Muscle layer of duodenum (tissue), 2 donors: ENCODE data around the gene SHB.

Source experiments
- H3K27ac ChIP-seq: one replicate; pipeline ENCODE4 v1.7.0; 2013; ENCODE audit warnings: mild to moderate bottlenecking, low read length
- H3K27me3 ChIP-seq: one replicate; pipeline ENCODE4 v1.7.0; 2013; ENCODE audit warnings: low read depth, mild to moderate bottlenecking, control low read depth, low read length
- H3K36me3 ChIP-seq, 2 donors: one replicate each; pipeline ENCODE4 v1.7.0; 2013; ENCODE audit warnings: low read length in 2 of 2, control low read depth in 1 of 2, mild to moderate bottlenecking in 1 of 2; ENCODE audit not compliant: insufficient read depth in 2 of 2, control insufficient read depth in 1 of 2
- H3K4me1 ChIP-seq, 2 donors: one replicate each; pipeline ENCODE4 v1.7.0; 2013; ENCODE audit warnings: low read length in 2 of 2, mild to moderate bottlenecking in 2 of 2, control low read depth in 1 of 2, moderate library complexity in 1 of 2; ENCODE audit not compliant: insufficient read depth in 2 of 2, control insufficient read depth in 1 of 2
- H3K4me3 ChIP-seq, 2 donors: one replicate each; pipeline ENCODE4 v1.7.0; 2013; ENCODE audit warnings: low read length in 2 of 2, low read depth in 1 of 2, mild to moderate bottlenecking in 1 of 2
- H3K9me3 ChIP-seq, 2 donors: one replicate each; pipeline ENCODE4 v1.7.0; 2013; ENCODE audit warnings: low read length in 2 of 2, control low read depth in 1 of 2, mild to moderate bottlenecking in 1 of 2; ENCODE audit not compliant: control insufficient read depth in 1 of 2
- donor health status: healthy.

Gene SHB

GRCh38 chr9:38085308-38085707 lies 16.3 kb upstream of the SHB start:
- Histone ChIP-seq H3K4me1 (peaks cover 0 to 4% of the 10 kb centered on the region in 2 donors), H3K27ac (no peak overlapping the region), H3K9me3 (no peaks in the 10 kb centered on the region), H3K36me3 (no peaks in the 10 kb centered on the region), H3K27me3 (no peaks in the 10 kb centered on the region), H3K4me3 (no peak overlapping the region)

GRCh38 chr9:38084556-38084880 lies 15.5 kb upstream of the SHB start:
- peaks cover 0 to 4% of the 10 kb centered on the region in 2 donors for H3K4me1 ChIP-seq
- no peaks in the 10 kb centered on the region for H3K36me3 ChIP-seq
- no peaks in the 10 kb centered on the region for H3K9me3 ChIP-seq
- H3K27ac ChIP-seq, result no peak overlapping the region
- no peak overlapping the region for H3K4me3 ChIP-seq
- no peaks in the 10 kb centered on the region for H3K27me3 ChIP-seq

DNA sequence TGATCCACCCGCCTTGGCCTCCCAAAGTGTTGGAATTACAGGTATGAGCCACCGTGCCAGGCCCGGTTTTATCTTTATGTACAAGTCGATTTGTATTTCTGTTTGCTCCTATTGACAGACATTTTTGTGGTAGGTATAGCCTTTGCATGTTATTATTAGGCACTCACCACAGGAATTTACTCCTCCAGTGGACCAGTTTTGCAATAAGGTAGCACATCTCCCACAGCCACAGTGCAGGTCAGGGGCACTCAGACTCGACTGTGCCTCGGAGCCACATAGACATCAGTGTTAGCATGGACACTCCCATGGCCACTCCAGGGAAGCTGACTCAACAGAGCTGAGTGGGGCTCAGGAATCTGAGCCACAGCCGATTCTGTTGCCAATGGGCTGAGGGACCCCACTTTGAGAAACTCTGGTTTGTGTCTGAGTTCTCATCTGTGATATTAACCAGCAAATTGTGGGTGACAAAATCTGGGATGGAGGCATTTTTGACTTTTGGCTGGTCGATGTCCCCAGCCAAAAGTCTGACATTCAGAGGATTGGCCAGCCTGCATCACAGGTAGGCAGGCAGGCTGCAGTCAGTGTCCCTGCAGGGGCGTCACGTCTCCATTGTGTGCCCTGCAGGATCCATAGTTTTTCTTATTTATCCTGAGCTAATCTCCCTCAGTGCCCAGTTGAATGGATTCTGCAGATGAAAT lies 15.0 kb upstream of the SHB start:
- Histone ChIP-seq H3K27ac (no peak overlapping the region), H3K4me3 (no peak overlapping the region), H3K9me3 (no peaks in the 10 kb centered on the region), H3K27me3 (no peaks in the 10 kb centered on the region), H3K4me1 (peaks cover 0 to 4% of the 10 kb centered on the region in 2 donors), H3K36me3 (no peaks in the 10 kb centered on the region)

- H3K27me3 ChIP-seq, result no peaks in the 10 kb centered on the region
- no peak overlapping the region for H3K27ac ChIP-seq
- H3K4me3 ChIP-seq, result no peak overlapping the region
- H3K36me3 ChIP-seq, result no peaks in the 10 kb centered on the region
- no peaks in the 10 kb centered on the region for H3K4me1 ChIP-seq
- H3K9me3 ChIP-seq, result no peaks in the 10 kb centered on the region
These were observed 13.6 kb upstream of the SHB start for GRCh38 chr9:38082446-38083287.

DNA sequence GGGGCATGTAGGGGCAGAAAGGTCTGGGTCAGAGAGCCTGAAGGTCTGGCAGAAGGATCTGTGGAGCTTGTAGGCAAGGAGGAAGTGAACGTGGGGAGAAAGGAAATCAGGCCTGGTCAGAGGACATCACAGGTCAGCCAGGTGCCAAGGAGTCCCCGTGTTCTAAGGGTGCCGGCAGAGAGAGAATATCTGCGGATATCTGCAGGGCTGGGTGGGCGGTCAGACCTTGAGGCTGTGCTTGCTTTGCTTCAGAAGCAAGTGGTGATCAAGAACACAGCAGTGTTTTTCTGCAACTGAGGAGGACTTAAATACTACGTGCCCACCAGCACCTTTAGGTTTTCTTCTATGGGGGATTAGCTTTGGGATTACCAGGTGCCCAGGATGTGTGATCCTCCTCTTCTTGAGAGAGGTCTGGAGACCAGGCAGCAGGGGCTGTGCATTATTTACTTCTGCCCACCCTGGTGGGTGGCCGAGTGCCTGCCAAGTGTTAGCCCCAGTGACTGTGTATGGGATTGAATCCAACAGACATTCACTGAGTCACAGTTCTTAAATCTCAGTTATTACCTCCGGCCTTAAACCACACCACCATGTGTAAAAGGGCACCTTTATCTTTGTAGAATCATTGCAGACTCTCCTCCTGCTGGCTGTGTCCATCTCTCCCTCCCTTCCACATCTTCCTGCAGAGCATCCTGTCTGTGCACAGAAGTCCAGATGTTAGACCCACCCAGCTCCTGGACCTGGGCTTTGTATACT lies 12.5 kb upstream of the SHB start:
- H3K36me3 ChIP-seq, result no peaks in the 10 kb centered on the region
- no peaks in the 10 kb centered on the region for H3K4me1 ChIP-seq
- H3K9me3 ChIP-seq, result no peaks in the 10 kb centered on the region
- H3K27ac ChIP-seq, result no peak overlapping the region
- no peak overlapping the region for H3K4me3 ChIP-seq
- H3K27me3 ChIP-seq, result no peaks in the 10 kb centered on the region

DNA sequence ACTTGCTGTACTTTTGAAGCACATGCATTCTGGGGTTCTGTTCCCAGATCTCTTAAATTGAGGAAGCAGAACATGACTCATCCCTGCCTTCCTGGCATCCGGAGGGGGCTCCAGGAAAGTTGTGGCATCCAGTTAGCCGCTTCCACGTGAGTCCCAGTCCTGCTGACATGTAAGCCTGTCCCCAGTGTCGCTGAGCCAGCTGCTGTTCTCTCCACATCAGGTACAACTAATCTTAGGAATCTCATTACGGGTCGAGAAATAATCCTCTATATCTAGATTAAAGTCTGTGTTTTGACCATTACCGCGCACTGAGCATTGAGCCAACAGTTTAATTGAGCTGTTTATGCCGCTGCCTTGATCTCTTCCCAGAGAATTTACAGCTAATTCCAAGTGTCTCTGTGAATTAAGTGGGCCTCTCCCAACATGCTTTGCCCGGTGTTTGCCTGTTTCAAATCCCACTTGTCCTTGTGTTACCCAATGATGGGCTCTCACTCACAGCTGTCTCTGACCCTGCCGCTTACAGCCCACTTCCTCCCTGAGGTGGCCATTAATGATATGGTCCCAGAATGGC lies 10.5 kb upstream of the SHB start:
- Histone ChIP-seq H3K27me3 (no peaks in the 10 kb centered on the region), H3K27ac (no peak overlapping the region), H3K4me3 (no peak overlapping the region), H3K36me3 (no peaks in the 10 kb centered on the region), H3K9me3 (no peaks in the 10 kb centered on the region), H3K4me1 (peaks cover 0 to 3% of the 10 kb centered on the region in 2 donors)

- Histone ChIP-seq H3K4me1 (peaks cover 0 to 10% of the 10 kb centered on the region in 2 donors), H3K27me3 (no peaks in the 10 kb centered on the region), H3K36me3 (no peaks in the 10 kb centered on the region), H3K27ac (no peak overlapping the region), H3K4me3 (no peak overlapping the region), H3K9me3 (no peaks in the 10 kb centered on the region)
These were observed 6.2 kb upstream of the SHB start for GRCh38 chr9:38075272-38075671.

DNA sequence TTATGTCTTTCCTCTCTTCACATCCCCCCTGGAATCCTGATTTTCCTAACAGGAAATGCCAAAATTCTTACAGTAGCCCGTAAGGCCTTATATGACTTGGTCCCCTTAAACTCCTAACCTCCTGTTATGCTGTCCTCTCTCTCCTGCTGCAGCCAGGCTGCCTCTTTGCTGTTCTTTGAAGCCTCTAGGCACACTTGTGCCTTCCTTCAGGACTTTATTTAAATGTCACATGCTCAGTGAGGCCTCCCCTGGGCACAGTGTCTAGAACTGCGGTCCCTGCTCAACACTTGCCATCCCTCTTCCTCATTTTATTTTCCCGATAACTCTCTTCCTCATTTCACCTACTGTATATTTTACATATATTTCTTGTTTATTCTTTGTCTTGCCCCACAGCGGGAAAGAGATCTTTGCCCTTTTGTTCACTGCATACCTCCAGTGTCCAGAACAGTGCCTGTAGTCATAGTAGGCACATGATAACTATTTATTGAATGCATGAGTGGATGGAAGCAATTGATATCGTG lies 5.5 kb upstream of the SHB start:
- peaks cover 0 to 10% of the 10 kb centered on the region in 2 donors for H3K4me1 ChIP-seq
- H3K36me3 ChIP-seq, result no peaks in the 10 kb centered on the region
- no peaks in the 10 kb centered on the region for H3K27me3 ChIP-seq
- no peak overlapping the region for H3K4me3 ChIP-seq
- no peaks in the 10 kb centered on the region for H3K9me3 ChIP-seq
- no peak overlapping the region for H3K27ac ChIP-seq

GRCh38 chr9:38073882-38074281 lies 4.9 kb upstream of the SHB start:
- peaks cover 0 to 10% of the 10 kb centered on the region in 2 donors for H3K4me1 ChIP-seq
- no peaks in the 10 kb centered on the region for H3K27me3 ChIP-seq
- H3K4me3 ChIP-seq, result no peak overlapping the region
- H3K36me3 ChIP-seq, result no peaks in the 10 kb centered on the region
- no peaks in the 10 kb centered on the region for H3K9me3 ChIP-seq
- no peak overlapping the region for H3K27ac ChIP-seq

DNA sequence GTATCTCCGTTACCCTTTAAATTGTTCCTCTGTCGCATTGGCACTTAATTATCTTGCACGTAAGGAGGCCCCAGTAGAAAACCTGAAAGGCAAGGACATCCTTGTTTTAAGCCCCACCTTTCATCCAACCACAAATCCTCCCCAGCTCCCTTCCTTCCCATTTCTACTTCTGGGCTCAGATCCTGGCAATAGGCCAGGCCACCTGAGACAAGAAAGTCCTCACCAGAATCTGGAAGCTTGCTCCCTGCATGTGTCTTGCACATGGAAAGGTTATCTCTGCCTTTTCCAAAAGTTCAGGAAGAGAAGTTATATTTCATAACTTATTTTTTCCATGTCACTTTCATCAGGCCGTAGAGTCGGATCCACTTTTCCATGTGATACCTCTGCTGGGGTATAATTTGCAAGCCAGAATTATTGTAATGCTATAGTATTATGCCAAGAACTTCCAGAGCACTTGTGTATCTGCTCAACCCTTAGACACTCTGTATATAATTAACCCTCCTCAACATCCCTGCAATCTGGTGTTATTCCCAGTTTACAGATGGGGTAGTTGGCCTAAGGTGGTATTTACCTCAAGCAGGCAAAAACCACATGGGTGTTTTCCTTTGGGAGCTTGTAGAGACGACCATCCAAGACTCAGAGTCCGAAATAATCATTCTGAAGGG lies 2.6 kb upstream of the SHB start:
- no peaks in the 10 kb centered on the region for H3K36me3 ChIP-seq
- no peaks in the 10 kb centered on the region for H3K27me3 ChIP-seq
- H3K4me3 ChIP-seq, result no peak overlapping the region
- H3K27ac ChIP-seq, result no peak overlapping the region
- H3K4me1 ChIP-seq, result peaks cover 4 to 10% of the 10 kb centered on the region in 2 donors
- no peaks in the 10 kb centered on the region for H3K9me3 ChIP-seq
